GM18907 (cell line): ENCODE measurements around the gene ANGPT4.

Experiments
- ATAC-seq: cut with Tn5 transposase; IDR thresholded peaks from one replicate; pipeline ENCODE4 v1.9.1; 2021; ENCODE audit warnings: mild to moderate bottlenecking, moderate library complexity; ENCODE audit not compliant: unreplicated experiment

The ANGPT4 gene

GRCh38 chr20:916125-916799 lies at the start of gene ANGPT4:
Gene ANGPT4, minus strand, starts transcription at chr20:916334. Its CDS starts 120 bp downstream, at chr20:916214.
- no peak for ATAC-seq

GRCh38 chr20:963795-964194 lies 47.7 kb upstream of the ANGPT4 start:
- ATAC-seq: no peak

GRCh38 chr20:962683-963082 lies 46.5 kb upstream of the ANGPT4 start:
- ATAC-seq: no peak

GRCh38 chr20:962223-962622 lies 46.1 kb upstream of the ANGPT4 start:
- no peak for ATAC-seq

- ATAC-seq: no peak
Observed at GRCh38 chr20:961768-962167, 45.6 kb upstream of the ANGPT4 start.

GRCh38 chr20:959996-960615 lies 44.0 kb upstream of the ANGPT4 start:
- no peak for ATAC-seq

GRCh38 chr20:958936-959815 lies 43.0 kb upstream of the ANGPT4 start:
- ATAC-seq: no peak

GRCh38 chr20:957544-957943 lies 41.4 kb upstream of the ANGPT4 start:
- no peak for ATAC-seq

- ATAC-seq: no peak
Observed at GRCh38 chr20:956330-956951, 40.3 kb upstream of the ANGPT4 start.

- ATAC-seq: no peak
Observed at GRCh38 chr20:955656-956055, 39.5 kb upstream of the ANGPT4 start.

- ATAC-seq: no peak
Observed at GRCh38 chr20:955111-955510, 39.0 kb upstream of the ANGPT4 start.

GRCh38 chr20:953742-954141 lies 37.6 kb upstream of the ANGPT4 start:
- ATAC-seq: no peak

- ATAC-seq: no peak
Observed at GRCh38 chr20:952196-952795, 36.2 kb upstream of the ANGPT4 start.

- no peak for ATAC-seq
Observed at GRCh38 chr20:951384-952169, 35.4 kb upstream of the ANGPT4 start.

- no peak for ATAC-seq
Observed at GRCh38 chr20:949717-950116, 33.6 kb upstream of the ANGPT4 start.

- no peak for ATAC-seq
Observed at GRCh38 chr20:946826-947225, 30.7 kb upstream of the ANGPT4 start.

- no peak for ATAC-seq
Observed at GRCh38 chr20:945841-946240, 29.7 kb upstream of the ANGPT4 start.

- no peak for ATAC-seq
Observed at GRCh38 chr20:944774-945410, 28.8 kb upstream of the ANGPT4 start.

GRCh38 chr20:944148-944547 lies 28.0 kb upstream of the ANGPT4 start:
- no peak for ATAC-seq

- ATAC-seq: no peak
Observed at GRCh38 chr20:942611-943010, 26.5 kb upstream of the ANGPT4 start.
